SK-N-SH (cell line): ENCODE data around the gene GNG12.

Experiments
- CHD2 ChIP-seq: fragments of 150-350 bp; IDR thresholded peaks from 2 replicates; pipeline ENCODE4 v1.6.1; 2018; ENCODE audit warnings: low read length; ENCODE audit not compliant: partially characterized antibody
- SIN3A ChIP-seq: IDR thresholded peaks from 2 replicates; pipeline ENCODE4 v1.6.1; 2012; ENCODE audit warnings: low read depth, mild to moderate bottlenecking, low read length, moderate library complexity, borderline replicate concordance
- TAF1 ChIP-seq: IDR thresholded peaks from 2 replicates; pipeline ENCODE4 v1.6.1; 2012; ENCODE audit warnings: low read depth, mild to moderate bottlenecking, low read length, moderate library complexity, borderline replicate concordance
- TCF12 ChIP-seq: IDR thresholded peaks from 2 replicates; pipeline ENCODE4 v1.4.0; 2012
- YY1 ChIP-seq: IDR thresholded peaks from 2 replicates; pipeline ENCODE4 v1.4.0; 2012; ENCODE audit warnings: low read depth, mild to moderate bottlenecking
- TF ChIP-seq, protein P1 (sequence below): fragments of 200-600 bp; sonication (generic); IDR thresholded peaks from 2 replicates; pipeline ENCODE4 v1.6.1; 2017; ENCODE audit warnings: antibody characterized with exemption, mild to moderate bottlenecking, moderate library complexity
- TF ChIP-seq, protein P2 (sequence below): IDR thresholded peaks from 2 replicates; pipeline ENCODE4 v1.6.1; 2012; ENCODE audit warnings: mild to moderate bottlenecking, low read depth, low read length, moderate library complexity
- TF ChIP-seq, protein P3 (sequence below): IDR thresholded peaks from 2 replicates; pipeline ENCODE4 v1.4.0; 2012; ENCODE audit warnings: low read depth, borderline replicate concordance

DNA sequence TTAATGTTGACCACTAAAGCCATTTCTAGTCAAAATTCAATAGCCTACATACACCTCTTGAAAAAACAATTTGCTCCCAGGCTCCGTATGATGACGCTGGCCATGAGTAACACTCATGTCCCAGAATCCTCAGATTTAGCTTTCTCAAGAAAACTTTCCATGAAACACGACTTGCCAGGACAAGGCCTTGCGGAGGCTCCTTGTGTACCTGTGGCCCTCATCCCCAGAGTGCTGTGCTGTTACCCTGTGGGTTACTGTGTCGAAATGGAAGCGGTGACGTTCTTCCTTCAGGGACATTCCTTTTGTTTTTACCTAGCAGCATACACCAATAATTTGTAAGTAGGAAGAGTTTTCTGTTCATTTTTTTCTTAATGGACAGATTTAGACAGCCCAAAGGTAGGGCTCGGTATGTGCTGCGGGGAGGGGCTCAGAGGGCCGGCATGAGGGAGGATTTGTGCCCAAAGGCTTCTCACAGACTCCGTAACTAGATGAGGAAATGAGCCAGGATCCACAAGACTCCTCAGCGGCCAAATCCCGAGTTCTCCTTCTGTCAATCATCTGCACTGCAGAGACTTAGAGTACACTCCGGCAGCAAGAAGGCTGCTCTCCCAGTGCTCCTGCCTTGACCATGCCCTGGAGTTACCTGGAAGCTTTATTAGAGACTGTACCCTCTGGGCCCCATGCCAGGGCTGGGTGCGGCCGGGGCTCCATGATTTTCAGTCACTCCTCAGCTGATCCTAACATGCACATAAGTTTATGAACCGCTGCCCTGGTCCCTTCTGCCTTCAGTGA is 17.8 kb downstream of the GNG12 start:
- TF ChIP-seq, protein P1, sequence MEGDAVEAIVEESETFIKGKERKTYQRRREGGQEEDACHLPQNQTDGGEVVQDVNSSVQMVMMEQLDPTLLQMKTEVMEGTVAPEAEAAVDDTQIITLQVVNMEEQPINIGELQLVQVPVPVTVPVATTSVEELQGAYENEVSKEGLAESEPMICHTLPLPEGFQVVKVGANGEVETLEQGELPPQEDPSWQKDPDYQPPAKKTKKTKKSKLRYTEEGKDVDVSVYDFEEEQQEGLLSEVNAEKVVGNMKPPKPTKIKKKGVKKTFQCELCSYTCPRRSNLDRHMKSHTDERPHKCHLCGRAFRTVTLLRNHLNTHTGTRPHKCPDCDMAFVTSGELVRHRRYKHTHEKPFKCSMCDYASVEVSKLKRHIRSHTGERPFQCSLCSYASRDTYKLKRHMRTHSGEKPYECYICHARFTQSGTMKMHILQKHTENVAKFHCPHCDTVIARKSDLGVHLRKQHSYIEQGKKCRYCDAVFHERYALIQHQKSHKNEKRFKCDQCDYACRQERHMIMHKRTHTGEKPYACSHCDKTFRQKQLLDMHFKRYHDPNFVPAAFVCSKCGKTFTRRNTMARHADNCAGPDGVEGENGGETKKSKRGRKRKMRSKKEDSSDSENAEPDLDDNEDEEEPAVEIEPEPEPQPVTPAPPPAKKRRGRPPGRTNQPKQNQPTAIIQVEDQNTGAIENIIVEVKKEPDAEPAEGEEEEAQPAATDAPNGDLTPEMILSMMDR: no peak
- TF ChIP-seq, protein P2, sequence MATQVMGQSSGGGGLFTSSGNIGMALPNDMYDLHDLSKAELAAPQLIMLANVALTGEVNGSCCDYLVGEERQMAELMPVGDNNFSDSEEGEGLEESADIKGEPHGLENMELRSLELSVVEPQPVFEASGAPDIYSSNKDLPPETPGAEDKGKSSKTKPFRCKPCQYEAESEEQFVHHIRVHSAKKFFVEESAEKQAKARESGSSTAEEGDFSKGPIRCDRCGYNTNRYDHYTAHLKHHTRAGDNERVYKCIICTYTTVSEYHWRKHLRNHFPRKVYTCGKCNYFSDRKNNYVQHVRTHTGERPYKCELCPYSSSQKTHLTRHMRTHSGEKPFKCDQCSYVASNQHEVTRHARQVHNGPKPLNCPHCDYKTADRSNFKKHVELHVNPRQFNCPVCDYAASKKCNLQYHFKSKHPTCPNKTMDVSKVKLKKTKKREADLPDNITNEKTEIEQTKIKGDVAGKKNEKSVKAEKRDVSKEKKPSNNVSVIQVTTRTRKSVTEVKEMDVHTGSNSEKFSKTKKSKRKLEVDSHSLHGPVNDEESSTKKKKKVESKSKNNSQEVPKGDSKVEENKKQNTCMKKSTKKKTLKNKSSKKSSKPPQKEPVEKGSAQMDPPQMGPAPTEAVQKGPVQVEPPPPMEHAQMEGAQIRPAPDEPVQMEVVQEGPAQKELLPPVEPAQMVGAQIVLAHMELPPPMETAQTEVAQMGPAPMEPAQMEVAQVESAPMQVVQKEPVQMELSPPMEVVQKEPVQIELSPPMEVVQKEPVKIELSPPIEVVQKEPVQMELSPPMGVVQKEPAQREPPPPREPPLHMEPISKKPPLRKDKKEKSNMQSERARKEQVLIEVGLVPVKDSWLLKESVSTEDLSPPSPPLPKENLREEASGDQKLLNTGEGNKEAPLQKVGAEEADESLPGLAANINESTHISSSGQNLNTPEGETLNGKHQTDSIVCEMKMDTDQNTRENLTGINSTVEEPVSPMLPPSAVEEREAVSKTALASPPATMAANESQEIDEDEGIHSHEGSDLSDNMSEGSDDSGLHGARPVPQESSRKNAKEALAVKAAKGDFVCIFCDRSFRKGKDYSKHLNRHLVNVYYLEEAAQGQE: no peak
- TF ChIP-seq, protein P3, sequence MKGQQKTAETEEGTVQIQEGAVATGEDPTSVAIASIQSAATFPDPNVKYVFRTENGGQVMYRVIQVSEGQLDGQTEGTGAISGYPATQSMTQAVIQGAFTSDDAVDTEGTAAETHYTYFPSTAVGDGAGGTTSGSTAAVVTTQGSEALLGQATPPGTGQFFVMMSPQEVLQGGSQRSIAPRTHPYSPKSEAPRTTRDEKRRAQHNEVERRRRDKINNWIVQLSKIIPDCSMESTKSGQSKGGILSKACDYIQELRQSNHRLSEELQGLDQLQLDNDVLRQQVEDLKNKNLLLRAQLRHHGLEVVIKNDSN: no peak
- TF ChIP-seq TAF1: no peak
- no peak for TF ChIP-seq TCF12
- no peak for TF ChIP-seq CHD2
- TF ChIP-seq SIN3A: no peak
- TF ChIP-seq YY1: no peak
